ENCODE measurements around the gene DDX3X.
"Not testable (repeated sequence)": the region's sequence is repeated elsewhere in the genome, so short reads cannot be mapped to it uniquely, and the experiment has no call there.

Gene DDX3X

DNA sequence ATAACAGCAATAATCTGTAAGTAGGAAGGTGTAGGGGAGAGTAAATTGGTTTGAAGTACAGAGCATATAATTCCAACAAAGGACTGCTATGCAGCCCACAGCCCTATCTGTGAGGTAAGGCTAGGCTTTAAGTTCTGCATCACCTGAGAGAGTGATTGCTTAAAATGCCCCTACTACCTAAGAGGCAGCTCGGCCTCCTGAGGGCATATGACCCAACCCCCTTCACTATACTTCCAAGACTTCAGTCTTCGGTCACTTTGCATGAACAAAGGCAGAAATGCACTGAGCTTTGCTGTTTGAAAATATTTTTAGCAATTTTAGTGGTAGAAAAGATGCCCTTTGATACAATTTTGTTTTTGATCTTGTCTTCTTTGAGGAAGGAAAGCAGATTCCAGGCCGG, 4.9 kb upstream of the DDX3X start:
- DNase-seq (ENCODE audit: low spot score) = no peak

DNA sequence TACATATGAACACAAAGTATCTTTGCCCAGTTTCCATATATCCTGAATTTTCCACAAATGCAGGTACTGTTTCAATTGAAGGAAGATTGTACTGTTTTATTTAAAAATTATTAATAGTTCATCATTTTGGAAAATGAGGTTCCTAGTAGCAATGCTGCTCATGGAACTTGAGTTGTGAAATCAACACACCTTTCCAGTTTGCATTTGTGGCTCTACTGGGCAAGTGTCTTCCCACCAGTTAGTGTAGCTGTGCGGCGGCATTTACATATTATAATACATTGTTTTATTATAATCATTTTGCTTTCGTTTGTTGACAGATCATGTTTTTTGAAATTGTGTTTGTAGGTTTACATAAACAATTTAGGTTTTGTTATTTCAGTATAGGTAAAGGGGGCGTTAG, 2.0 kb upstream of the DDX3X start:
- DNase-seq (ENCODE audit: low spot score) = peak; percentile 38

DNA sequence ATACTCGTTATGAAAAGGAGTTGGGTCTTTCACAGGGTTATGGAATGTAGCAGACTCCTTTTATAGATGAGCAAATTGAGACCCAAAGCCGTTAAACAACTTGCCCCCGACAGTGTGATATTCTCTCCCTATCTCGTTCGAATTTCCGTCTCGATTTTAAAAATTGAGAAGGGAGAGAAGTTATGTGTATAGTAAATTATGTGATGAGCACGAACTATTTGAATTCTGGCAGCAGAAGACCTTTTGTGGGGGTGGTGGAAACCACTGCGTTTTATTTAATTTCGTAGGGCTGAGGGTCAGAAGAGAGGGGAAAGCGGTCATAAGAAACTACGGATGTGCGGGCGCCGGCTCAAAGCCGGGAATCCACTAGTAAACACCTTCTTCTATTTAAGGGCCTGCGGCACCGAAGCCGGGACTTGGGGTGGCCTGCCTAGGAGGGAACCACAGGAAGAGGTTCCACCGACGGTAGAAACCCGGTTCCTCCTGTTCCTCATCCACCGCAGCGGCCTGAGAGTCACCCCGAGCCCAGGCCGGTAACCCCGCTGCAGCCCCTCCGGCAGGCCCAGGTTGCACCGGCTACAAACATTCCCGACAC, 1.5 kb upstream of the DDX3X start:
- peak; percentile 57 for DNase-seq (ENCODE audit: low spot score)

DNA sequence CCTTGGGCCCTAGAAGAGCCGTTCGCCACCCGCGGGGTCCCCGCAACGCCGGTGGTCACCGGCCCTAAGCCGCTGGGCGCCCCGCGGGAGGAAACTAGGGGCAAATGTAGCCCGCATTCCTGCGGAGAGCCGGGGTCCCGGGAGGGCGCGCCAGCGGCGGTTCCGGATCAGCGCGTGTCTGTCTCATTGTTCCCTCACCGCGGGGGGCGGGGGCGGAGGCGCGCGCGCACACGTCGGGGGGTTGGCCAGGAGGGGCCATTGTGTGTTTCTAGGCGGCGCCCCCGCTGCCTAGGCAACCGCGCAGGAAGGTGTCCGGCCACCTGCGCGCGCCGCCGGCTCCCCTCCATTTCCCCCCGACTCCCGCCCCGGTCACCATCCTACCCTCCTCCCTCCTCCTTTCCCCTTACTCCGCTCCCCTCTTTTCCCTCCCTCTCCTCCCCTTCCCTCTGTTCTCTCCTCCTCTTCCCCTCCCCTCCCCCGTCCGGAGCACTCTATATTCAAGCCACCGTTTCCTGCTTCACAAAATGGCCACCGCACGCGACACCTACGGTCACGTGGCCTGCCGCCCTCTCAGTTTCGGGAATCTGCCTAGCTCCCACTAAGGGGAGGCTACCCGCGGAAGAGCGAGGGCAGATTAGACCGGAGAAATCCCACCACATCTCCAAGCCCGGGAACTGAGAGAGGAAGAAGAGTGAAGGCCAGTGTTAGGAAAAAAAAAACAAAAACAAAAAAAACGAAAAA, 789 bp upstream of the DDX3X start:
- peak; percentile 81 for DNase-seq (ENCODE audit: low spot score)

DNA sequence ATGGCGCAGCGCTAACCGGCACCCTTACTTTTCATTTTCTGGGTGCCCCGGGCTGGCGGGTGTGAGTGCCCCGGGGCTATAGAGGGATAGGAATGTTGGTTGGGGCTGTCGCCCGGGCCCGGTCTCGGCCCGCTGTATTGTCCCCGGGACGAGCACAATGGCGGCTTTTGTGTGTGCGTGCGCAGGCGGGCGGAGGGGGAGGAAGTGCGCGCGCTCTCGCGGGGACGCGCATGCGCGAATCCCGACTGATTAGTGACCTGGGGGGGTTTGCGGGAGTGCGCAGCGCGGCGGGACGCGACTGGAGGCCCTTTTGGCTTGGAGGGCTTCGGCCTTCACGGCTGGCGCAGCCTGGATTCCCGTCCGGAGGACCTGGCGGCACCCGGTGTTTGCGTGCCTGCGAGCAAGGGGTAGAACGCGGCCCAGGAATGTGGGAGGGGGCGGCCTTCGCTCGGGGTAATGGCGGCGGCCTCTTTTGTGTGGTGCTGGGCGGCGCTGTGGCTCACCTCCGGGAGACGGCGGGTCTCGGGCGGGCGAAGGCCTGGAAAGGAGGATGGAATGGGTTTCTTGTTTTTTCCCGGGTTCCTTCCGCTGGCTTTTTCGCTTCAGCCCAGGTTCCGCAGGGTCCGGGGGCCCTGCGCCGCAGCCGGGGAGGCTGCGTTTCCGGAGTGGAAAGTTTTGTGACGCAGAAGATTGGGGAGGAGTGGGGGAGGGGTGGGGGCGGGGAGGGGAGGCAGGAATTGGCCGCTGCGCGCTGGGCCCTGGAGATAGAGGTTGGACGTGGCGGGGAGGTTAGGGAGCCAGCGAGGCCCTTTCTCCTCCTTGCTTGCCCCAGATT, 618 bp downstream of the DDX3X start:
- DNase-seq (ENCODE audit: low spot score) = peak; percentile 88

- no peak for DNase-seq (ENCODE audit: low spot score)
These were observed 1.4 kb downstream of the DDX3X start for GRCh38 chrX:41335198-41335957.

- peak; percentile 34 for DNase-seq (ENCODE audit: low spot score)
These were observed 2.0 kb downstream of the DDX3X start for GRCh38 chrX:41335958-41336331.

DNA sequence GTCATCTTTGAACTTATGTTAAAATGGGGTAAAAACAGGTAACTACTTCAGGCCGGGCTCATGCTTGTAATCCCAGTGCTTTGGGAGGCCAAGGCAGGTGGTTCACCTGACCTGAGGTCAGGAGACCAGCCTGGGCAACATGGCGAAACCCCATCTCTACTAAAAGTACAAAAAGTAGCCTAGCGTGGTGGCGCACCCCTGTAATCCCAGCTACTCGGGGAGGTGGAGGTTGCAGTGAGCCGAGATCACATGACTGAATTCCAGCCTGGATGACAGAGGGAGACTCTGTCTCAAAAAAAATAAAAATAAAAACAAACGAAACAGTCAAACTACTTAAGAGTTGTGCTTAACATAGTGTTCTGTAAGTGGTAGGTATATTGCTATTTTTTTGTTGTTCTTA, 2.5 kb downstream of the DDX3X start:
- DNase-seq (ENCODE audit: low spot score) = peak; percentile 46

DNA sequence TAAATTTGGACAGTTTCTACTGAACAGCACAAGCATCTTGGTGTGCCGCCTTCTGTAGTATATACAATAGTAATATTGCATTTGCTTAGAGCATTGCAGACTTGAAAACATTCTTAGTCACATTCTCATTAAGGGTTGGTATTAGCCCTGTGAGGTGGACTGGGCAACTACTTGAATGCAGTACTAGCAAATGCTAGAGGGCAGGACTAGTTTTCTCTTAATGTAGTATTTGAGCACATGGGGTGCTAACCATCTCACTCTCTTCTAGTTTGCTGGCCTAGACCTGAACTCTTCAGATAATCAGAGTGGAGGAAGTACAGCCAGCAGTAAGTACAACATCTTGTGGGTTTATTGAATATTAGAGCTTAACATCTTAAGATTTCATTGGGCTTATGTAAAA, 3.2 kb downstream of the DDX3X start:
- peak; percentile 49 for DNase-seq (ENCODE audit: low spot score)

- no peak for DNase-seq (ENCODE audit: low spot score)
These were observed 4.5 kb downstream of the DDX3X start for GRCh38 chrX:41338436-41338835.

DNA sequence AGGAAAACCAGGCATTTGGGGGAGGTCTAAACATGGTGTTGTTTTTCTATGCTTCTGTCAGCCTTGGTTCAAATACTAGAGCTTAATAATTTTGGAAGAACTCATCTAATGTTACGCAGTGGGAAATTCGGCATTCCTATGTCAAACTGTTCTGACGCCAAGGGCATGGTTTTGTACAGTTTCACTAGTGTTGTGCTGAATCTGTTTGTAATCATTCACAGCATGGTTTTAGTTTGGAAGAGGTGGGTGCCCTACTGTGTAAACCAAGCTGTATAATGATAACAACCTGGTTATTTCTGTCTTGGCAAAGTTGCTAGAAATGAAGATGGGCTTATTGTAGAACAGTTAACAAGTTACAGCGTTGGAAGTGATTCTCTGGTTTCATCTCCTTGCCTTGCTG, 5.2 kb downstream of the DDX3X start:
- DNase-seq (ENCODE audit: low spot score) = no peak

GRCh38 chrX:41344053-41344452, 10.1 kb downstream of the DDX3X start:
- no peak for DNase-seq (ENCODE audit: low spot score)

GRCh38 chrX:41347186-41347585, 13.2 kb downstream of the DDX3X start:
- no peak for DNase-seq (ENCODE audit: low spot score)

- DNase-seq (ENCODE audit: low spot score) = no peak
These were observed 14.6 kb downstream of the DDX3X start for GRCh38 chrX:41348551-41348950.

GRCh38 chrX:41350150-41350975, 16.4 kb downstream of the DDX3X start:
- DNase-seq (ENCODE audit: low spot score) = no peak

GRCh38 chrX:41350976-41351569, 17.1 kb downstream of the DDX3X start:
- DNase-seq (ENCODE audit: low spot score) = no peak

GRCh38 chrX:41351923-41352322, 18.0 kb downstream of the DDX3X start:
- no peak for DNase-seq (ENCODE audit: low spot score)

DNA sequence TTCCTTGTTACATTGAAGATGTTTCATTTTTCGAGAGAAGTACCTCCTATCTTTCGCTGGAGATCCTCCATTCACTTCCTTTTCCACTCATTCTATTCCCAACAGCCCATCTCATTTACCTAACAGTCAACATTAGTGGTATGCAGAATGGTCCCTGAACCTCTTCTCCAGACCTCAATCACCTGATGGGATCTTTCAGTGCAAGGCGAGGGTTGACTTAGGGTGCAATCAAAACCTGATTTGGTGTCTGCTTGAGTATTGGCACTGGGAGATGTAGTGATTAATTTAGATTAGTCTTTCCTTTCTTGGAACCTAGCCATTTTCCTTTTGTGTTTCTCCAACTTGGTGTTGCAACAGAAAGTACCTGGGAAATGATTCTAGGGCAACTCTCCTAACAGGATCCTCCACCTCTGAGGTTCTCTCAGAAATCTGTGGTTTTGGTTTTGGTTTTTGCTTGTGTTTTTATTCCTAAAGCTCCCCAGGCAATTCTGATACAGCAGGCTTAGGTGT, 18.4 kb downstream of the DDX3X start:
- DNase-seq (ENCODE audit: low spot score) = no peak

GRCh38 chrX:41353985-41354384, 20.0 kb downstream of the DDX3X start:
- no peak for DNase-seq (ENCODE audit: low spot score)

DNA sequence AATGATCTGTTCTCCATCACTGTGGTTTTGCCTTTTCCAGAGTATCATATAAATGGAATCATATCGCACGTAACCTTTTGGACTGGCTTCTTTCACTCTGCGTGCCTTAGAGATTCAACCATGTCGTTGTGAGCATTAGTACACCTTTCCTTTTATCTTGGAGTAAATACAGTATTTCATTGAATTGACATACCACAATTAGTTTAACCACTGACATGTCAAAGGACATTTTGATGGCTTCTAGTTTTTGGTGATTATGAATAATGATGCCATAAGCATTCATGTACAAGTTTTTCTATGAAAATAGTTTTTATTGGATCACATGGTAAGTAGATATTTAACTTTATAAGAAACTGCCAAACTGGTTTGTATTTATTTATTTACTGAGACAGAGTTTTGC, 35.2 kb downstream of the DDX3X start:
- no peak for DNase-seq (ENCODE audit: low spot score)

GRCh38 chrX:41371575-41371974, 37.6 kb downstream of the DDX3X start:
- DNase-seq (ENCODE audit: low spot score) = not testable (repeated sequence)

All from hematopoietic multipotent progenitor cell treated with erythropoietin and hydrocortisone succinate and interleukin-3 and kit ligand, for 17 days (in vitro differentiated cells).